ENCODE measurements around the gene POU2AF1.
"Not testable (repeated sequence)": the region's sequence is repeated elsewhere in the genome, so short reads cannot be mapped to it uniquely, and the experiment has no call there.

DNA sequence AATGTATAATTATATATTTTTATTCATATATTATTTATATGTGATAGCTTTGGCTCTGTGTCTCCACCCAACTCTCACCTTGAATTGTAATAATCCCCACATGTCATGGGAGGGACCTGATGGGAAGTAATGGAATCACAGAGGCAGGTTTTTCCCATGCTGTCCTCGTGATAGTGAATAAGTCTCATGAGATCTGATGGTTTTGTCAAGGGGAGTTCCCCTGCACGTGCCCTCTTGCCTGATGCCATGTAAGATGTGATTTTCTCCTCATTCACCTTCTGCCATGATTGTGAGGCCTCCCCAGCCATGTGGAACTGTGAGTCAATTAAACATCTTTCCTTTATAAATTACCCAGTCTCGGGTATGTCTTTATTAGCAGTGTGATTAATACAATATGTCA, 22.9 kb upstream of the POU2AF1 start:
- TF ChIP-seq CTCF (conservative IDR thresholded peaks at IDR 0.05 in 1 of 2, IDR thresholded peaks at IDR 0.05 in 1 of 2; ENCODE audit: low read depth in 1 of 2, low read length in 2 of 2); EZH2 (IDR thresholded peaks at IDR 0.05; ENCODE audit: low read length, missing control alignments): not testable (repeated sequence)
